ENCODE results near the gene NEK8. TPM values are rescaled to one million over a fixed set of nuclear protein-coding genes. Genes with fewer than 3 reads are reported as not detected.

The NEK8 gene
- total RNA-seq, 2 donors from 2014 or later, result 5.1 to 13.2 TPM

DNA sequence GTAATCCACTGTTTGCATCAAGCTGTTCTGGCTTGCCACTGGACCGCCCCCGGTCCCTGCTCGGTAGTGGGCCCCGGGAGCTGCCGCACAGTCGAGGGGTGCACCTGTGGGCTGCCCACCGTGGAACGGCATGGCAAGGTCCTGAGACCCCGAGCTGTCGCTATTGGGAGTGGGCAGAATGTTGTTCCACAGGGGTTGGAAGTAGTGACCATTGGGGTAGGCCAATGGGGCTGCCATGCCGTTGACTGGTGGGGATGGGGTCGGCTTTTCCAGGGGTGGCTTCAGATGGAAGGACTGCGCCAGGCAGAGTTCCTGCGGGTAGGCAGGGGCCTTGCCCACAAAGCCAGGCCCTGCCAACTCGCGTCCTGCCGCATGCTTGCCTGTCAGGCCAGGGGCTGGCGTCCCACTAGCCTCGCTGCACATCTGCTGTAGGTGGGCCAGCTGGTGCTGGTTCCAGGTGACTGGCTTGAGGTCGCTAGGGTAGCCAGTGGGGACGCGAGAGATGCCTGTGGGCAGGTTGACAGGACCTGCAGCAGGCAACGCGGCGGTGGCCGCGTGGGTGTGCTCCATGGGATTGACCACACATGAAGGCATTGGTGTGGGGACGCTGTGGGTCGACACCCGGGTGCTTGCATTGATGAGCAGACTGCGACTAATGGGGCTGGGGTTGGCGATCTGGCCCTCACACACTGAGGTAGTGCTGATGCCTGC is 30.0 kb downstream of the NEK8 start:
- Histone ChIP-seq H3K36me3 (no peaks in the 10 kb centered on the region), H3K27ac (no peak overlapping the region), H3K4me1 (replicated peaks) (peaks cover 10% of the 10 kb centered on the region), H3K27me3 (replicated peaks; ENCODE audit: insufficient read depth) (no peaks in the 10 kb centered on the region), H3K9me3 (no peaks in the 10 kb centered on the region), H3K4me3 (no peak overlapping the region)
- no peak for DNase-seq (ENCODE audit: low spot score)
- TF ChIP-seq POLR2A (IDR thresholded peaks at IDR 0.05) (no peak), POLR2AphosphoS5 (IDR thresholded peaks at IDR 0.05) (no peak)
- TF ChIP-seq, protein P1, sequence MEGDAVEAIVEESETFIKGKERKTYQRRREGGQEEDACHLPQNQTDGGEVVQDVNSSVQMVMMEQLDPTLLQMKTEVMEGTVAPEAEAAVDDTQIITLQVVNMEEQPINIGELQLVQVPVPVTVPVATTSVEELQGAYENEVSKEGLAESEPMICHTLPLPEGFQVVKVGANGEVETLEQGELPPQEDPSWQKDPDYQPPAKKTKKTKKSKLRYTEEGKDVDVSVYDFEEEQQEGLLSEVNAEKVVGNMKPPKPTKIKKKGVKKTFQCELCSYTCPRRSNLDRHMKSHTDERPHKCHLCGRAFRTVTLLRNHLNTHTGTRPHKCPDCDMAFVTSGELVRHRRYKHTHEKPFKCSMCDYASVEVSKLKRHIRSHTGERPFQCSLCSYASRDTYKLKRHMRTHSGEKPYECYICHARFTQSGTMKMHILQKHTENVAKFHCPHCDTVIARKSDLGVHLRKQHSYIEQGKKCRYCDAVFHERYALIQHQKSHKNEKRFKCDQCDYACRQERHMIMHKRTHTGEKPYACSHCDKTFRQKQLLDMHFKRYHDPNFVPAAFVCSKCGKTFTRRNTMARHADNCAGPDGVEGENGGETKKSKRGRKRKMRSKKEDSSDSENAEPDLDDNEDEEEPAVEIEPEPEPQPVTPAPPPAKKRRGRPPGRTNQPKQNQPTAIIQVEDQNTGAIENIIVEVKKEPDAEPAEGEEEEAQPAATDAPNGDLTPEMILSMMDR (IDR thresholded peaks at IDR 0.05), result no peak
- intact Hi-C loops (cut with DNase I), result no loop called here
- WGBS, result 88% methylated on average over 27 of the region's 32 CpGs

- no peak overlapping the region for H3K27ac ChIP-seq
- no peak for DNase-seq (ENCODE audit: low spot score)
- no peaks in the 10 kb centered on the region for H3K27me3 ChIP-seq (replicated peaks; ENCODE audit: insufficient read depth)
- no peak for TF ChIP-seq POLR2AphosphoS5 (IDR thresholded peaks at IDR 0.05)
- H3K36me3 ChIP-seq, result no peaks in the 10 kb centered on the region
- 81% methylated on average over 18 of the region's 18 CpGs for WGBS
- no peaks in the 10 kb centered on the region for H3K9me3 ChIP-seq
- peaks cover 10% of the 10 kb centered on the region for H3K4me1 ChIP-seq (replicated peaks)
- no peak overlapping the region for H3K4me3 ChIP-seq
- intact Hi-C loops (cut with DNase I), result no loop called here
Measured at GRCh38 chr17:28759256-28759865, 30.8 kb downstream of the NEK8 start.

DNA sequence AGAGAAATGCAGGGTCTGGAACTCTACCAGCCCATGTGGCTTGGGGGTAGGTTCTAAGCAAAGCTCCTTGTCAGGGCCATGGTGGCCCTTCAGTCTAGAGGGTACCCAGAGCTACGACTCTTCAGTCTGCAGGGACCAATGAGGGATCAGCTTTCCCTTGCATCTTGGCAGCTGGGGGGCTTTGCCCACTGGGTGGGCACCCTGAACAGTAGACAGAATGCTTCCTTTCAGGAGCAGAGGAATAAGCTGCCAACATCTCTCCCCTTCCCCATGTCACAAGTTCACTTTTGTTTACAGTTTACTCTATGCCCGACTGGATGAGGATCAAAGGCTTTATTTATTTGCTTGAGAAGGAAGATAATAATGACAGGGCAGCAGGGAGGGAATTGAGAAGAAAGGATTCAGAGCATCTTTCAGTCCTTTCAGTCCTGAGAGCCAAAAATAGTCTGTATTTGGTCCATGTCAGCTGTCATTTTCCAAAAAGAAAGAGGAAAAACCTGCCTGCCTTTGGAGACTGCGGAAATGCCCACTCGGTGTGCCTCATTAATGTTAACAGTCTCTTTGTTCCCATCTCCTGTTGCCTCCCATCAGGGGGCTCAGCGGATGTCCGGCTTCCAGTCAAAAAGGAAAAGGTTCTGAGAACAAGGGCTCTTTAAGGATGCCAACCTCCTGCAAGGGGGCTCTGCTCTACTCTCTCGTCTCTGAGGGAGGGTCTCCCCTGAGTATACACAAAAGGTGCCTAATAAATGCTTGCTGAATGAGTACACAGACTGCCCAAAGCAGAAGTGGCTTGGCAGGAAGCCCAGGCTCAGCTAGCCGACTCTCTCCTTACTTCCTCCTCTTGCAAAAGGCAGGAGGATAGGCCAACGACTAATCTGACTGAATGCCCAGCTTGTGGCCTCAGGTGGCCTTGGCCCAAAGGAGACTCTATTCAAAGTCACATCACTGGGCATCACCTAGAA is 32.3 kb downstream of the NEK8 start:
- H3K27me3 ChIP-seq (replicated peaks; ENCODE audit: insufficient read depth), result no peaks in the 10 kb centered on the region
- H3K27ac ChIP-seq, result peak overlapping the region; percentile 50 to 51
- intact Hi-C loops (cut with DNase I), result loop anchor here (5.0 to 10.0 kb wide), 3 partner anchors 94 to 156 kb away; partner anchors contain the start of genes ERAL1 and FLOT2
- H3K4me3 ChIP-seq, result no peak overlapping the region
- TF ChIP-seq, protein P1 (IDR thresholded peaks at IDR 0.05), result no peak
- peak; percentile 69 for TF ChIP-seq POLR2AphosphoS5 (IDR thresholded peaks at IDR 0.05)
- no peak for TF ChIP-seq POLR2A (IDR thresholded peaks at IDR 0.05)
- no peaks in the 10 kb centered on the region for H3K36me3 ChIP-seq
- WGBS, result 20% methylated on average over 9 of the region's 9 CpGs
- DNase-seq (ENCODE audit: low spot score), result peak; percentile 86
- H3K4me1 ChIP-seq (replicated peaks), result peaks cover 10% of the 10 kb centered on the region
- H3K9me3 ChIP-seq, result no peaks in the 10 kb centered on the region

DNA sequence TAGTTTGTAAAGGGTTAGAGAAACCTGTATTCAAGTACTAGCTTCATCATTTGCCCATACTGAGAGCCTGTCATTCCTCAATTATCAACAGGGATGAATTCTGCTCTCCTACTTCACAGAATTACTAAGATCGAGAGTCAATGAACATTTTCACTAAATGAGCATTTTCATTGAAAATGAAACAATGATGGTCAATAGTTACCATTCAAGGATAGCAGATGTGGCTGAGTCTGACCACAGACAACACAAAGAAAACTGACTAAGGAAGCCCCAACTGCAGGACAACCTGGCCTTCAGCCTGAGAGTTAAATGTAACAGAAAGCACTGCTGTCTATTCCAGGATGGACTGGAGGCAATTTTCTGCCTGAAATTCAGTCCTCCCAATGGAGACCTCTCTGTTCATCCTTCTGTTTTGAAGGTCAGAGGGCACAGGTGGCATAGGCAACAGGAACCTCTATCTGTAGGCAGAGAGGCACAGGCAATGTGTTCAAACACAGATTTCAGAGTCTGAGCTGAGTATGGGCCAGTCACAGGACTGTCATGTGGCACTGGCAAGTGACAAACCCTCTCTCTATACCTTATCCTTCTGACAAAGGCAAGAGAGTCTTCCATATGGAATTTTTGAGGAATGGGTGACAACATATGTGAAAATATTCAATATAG is 34.7 kb downstream of the NEK8 start:
- Histone ChIP-seq H3K36me3 (no peaks in the 10 kb centered on the region), H3K9me3 (no peaks in the 10 kb centered on the region), H3K27ac (no peak overlapping the region), H3K4me1 (replicated peaks) (peaks cover 10% of the 10 kb centered on the region), H3K27me3 (replicated peaks; ENCODE audit: insufficient read depth) (no peaks in the 10 kb centered on the region), H3K4me3 (no peak overlapping the region)
- TF ChIP-seq POLR2AphosphoS5 (IDR thresholded peaks at IDR 0.05) (no peak), POLR2A (IDR thresholded peaks at IDR 0.05) (no peak)
- TF ChIP-seq, protein P1 (IDR thresholded peaks at IDR 0.05), result no peak
- DNase-seq (ENCODE audit: low spot score), result no peak
- 97% methylated on average over 1 of the region's 1 CpG for WGBS
- intact Hi-C loops (cut with DNase I), result loop anchor here (5.0 to 10.0 kb wide), 3 partner anchors 92 to 154 kb away; partner anchors contain the start of genes ERAL1 and FLOT2

All from prostate gland (tissue), 2 donors.